Thyroid gland (tissue), 4 donors: ENCODE results near the gene MTCL1. TPM values are rescaled to one million over a fixed set of nuclear protein-coding genes. Genes with fewer than 3 reads are reported as not detected.

ENCODE experiments used
- DNase-seq, 2 donors: peaks; one replicate each; pipeline ENCODE4 v3.0.0-alpha.2; 2019
- H3K27ac ChIP-seq, 3 donors: fragments of 200-600 bp; sonication (generic); 1 replicate in 2 of 3; 2 replicates in 1 of 3; pipeline ENCODE4 v1.5.1; 2016 to 2019; ENCODE audit warnings: mild to moderate bottlenecking in 1 of 3, moderate library complexity in 1 of 3
- H3K27me3 ChIP-seq: fragments of 200-600 bp; sonication (generic); one replicate; pipeline ENCODE4 v1.5.1; 2019
- H3K36me3 ChIP-seq, 2 donors: fragments of 200-600 bp; sonication (generic); one replicate each; pipeline ENCODE4 v1.5.1; 2016 to 2019
- H3K4me1 ChIP-seq, 2 donors: fragments of 200-600 bp; sonication (generic); one replicate each; pipeline ENCODE4 v1.5.1; 2017 to 2019
- H3K4me3 ChIP-seq, 3 donors: fragments of 200-600 bp; sonication (generic); replicated peaks in 1 of 3; 1 replicate in 2 of 3; 2 replicates in 1 of 3; pipeline ENCODE4 v1.5.1; 2016; ENCODE audit warnings: mild to moderate bottlenecking in 1 of 3
- H3K9me3 ChIP-seq: fragments of 200-600 bp; sonication (generic); one replicate; pipeline ENCODE4 v1.5.1; 2017
- CTCF ChIP-seq, 6 experiments: fragments of 200-600 bp in 3 of 6; fragments of 450-650 bp in 3 of 6; sonication (generic) in 3 of 6; IDR thresholded peaks; one replicate each; pipeline ENCODE4 v1.5.1; 2016 to 2019; ENCODE audit warnings: antibody characterized with exemption in 6 of 6, mild to moderate bottlenecking in 2 of 6, inconsistent platforms in 1 of 6, moderate library complexity in 1 of 6
- POLR2A ChIP-seq, 2 donors: fragments of 450-650 bp; IDR thresholded peaks; one replicate each; pipeline ENCODE4 v1.6.1; 2017; ENCODE audit warnings: antibody characterized with exemption in 2 of 2, mild to moderate bottlenecking in 2 of 2, moderate library complexity in 1 of 2
- whole genome bisulfite sequencing, 2 donors: methylation state at CpG; one replicate each; pipeline ENCODE4 v1.1.5; 2017; 5-methylcytosine and 5-hydroxymethylcytosine counted together
- intact Hi-C: fragments of 100-400 bp; cut with DNase I; formaldehyde crosslinking; loops from one replicate; pipeline ENCODE4 v1.15.1; 2023
- total RNA-seq, 4 donors: library from RNA; depleted of rRNA; stranded (reverse); fragments of >200 nt; gene quantifications; one replicate each; pipeline ENCODE4 v1.2.3, GENCODE V29; 2016

Gene MTCL1
- total RNA-seq, 4 donors from 2014 or later, result 2.0 to 3.2 (median 2.5) TPM

- WGBS, 2 donors, result 83 to 88% methylated on average over 3 of the region's 3 CpGs
- H3K27ac ChIP-seq, result no peak overlapping the region
- no peak for TF ChIP-seq POLR2A (IDR thresholded peaks at IDR 0.05)
- TF ChIP-seq CTCF (IDR thresholded peaks at IDR 0.05), result no peak
- DNase-seq, result no peak
- no peaks in the 10 kb centered on the region for H3K36me3 ChIP-seq
- no peaks in the 10 kb centered on the region for H3K9me3 ChIP-seq
- H3K27me3 ChIP-seq, result no peaks in the 10 kb centered on the region
- H3K4me1 ChIP-seq, result no peaks in the 10 kb centered on the region
- H3K4me3 ChIP-seq, result no peak overlapping the region
- intact Hi-C loops, result no loop called here
Measured at GRCh38 chr18:8848541-8848940, 143.2 kb downstream of the MTCL1 start.

- TF ChIP-seq CTCF (IDR thresholded peaks at IDR 0.05), result no peak
- TF ChIP-seq POLR2A (IDR thresholded peaks at IDR 0.05), result no peak
- Histone ChIP-seq H3K27ac (no peak overlapping the region), H3K36me3 (no peaks in the 10 kb centered on the region), H3K27me3 (no peaks in the 10 kb centered on the region), H3K4me1 (no peaks in the 10 kb centered on the region), H3K4me3 (no peak overlapping the region), H3K9me3 (no peaks in the 10 kb centered on the region)
- no peak for DNase-seq
- intact Hi-C loops, result no loop called here
- WGBS, 2 donors, result 83 to 88% methylated on average over 2 of the region's 2 CpGs
Measured at GRCh38 chr18:8849696-8850095, 144.3 kb downstream of the MTCL1 start.

- H3K9me3 ChIP-seq, result no peaks in the 10 kb centered on the region
- WGBS, 2 donors, result 75 to 76% methylated on average over 2 of the region's 2 CpGs
- no peaks in the 10 kb centered on the region for H3K36me3 ChIP-seq
- DNase-seq, result no peak
- H3K27ac ChIP-seq, result no peak overlapping the region
- TF ChIP-seq POLR2A (IDR thresholded peaks at IDR 0.05), result no peak
- no peak for TF ChIP-seq CTCF (IDR thresholded peaks at IDR 0.05)
- H3K4me1 ChIP-seq, result no peaks in the 10 kb centered on the region
- no peaks in the 10 kb centered on the region for H3K27me3 ChIP-seq
- intact Hi-C loops, result no loop called here
- H3K4me3 ChIP-seq, result no peak overlapping the region
Measured at GRCh38 chr18:8851659-8852058, 146.3 kb downstream of the MTCL1 start.

- 41 to 45% methylated on average over 4 of the region's 4 CpGs for whole genome bisulfite sequencing, 2 donors
- no peak overlapping the region for H3K4me3 ChIP-seq
- H3K4me1 ChIP-seq, result no peaks in the 10 kb centered on the region
- intact Hi-C loops, result no loop called here
- DNase-seq, result no peak
- no peak overlapping the region for H3K27ac ChIP-seq
- no peaks in the 10 kb centered on the region for H3K36me3 ChIP-seq
- no peaks in the 10 kb centered on the region for H3K27me3 ChIP-seq
- H3K9me3 ChIP-seq, result no peaks in the 10 kb centered on the region
- TF ChIP-seq CTCF (IDR thresholded peaks at IDR 0.05) (no peak), POLR2A (IDR thresholded peaks at IDR 0.05) (no peak)
Measured at GRCh38 chr18:8854550-8854949, 149.2 kb downstream of the MTCL1 start.

GRCh38 chr18:8854962-8855361 is 149.6 kb downstream of the MTCL1 start:
- intact Hi-C loops, result no loop called here
- Histone ChIP-seq H3K9me3 (no peaks in the 10 kb centered on the region), H3K4me1 (no peaks in the 10 kb centered on the region), H3K27me3 (no peaks in the 10 kb centered on the region), H3K27ac (no peak overlapping the region), H3K4me3 (no peak overlapping the region), H3K36me3 (no peaks in the 10 kb centered on the region)
- TF ChIP-seq POLR2A (IDR thresholded peaks at IDR 0.05) (no peak), CTCF (IDR thresholded peaks at IDR 0.05) (no peak)
- 29 to 38% methylated on average over 2 of the region's 2 CpGs for WGBS, 2 donors
- no peak for DNase-seq
